GM19468 (cell line): ENCODE data around the gene REEP5.
A peak's percentile ranks its signal among the peaks of the same experiment; 100 is the strongest.

Experiments
- ATAC-seq: cut with Tn5 transposase; IDR thresholded peaks from one replicate; pipeline ENCODE4 v1.9.1; 2021; ENCODE audit warnings: mild to moderate bottlenecking, moderate library complexity, moderate number of reproducible peaks; ENCODE audit not compliant: unreplicated experiment; ENCODE audit errors: extremely low read depth

REEP5 gene

DNA sequence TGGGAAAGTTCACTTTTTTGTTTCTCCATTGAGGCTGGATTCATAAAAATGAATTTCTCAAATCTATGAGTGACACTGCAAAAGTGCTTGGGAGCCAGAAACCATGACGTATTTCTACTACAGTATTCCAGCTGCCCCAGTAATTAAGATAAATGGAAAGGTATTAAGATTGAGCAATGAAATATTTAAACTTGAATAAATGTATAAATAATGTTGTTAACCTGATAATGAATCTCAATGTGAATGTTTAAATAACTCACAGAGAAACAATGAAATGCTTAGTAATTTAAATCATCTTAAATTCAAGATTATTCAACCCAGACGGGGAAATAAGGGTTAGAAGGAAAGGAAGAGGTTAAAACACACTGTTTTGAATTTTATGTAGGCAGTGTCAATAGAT is 72.1 kb downstream of the REEP5 start:
- ATAC-seq = no peak

DNA sequence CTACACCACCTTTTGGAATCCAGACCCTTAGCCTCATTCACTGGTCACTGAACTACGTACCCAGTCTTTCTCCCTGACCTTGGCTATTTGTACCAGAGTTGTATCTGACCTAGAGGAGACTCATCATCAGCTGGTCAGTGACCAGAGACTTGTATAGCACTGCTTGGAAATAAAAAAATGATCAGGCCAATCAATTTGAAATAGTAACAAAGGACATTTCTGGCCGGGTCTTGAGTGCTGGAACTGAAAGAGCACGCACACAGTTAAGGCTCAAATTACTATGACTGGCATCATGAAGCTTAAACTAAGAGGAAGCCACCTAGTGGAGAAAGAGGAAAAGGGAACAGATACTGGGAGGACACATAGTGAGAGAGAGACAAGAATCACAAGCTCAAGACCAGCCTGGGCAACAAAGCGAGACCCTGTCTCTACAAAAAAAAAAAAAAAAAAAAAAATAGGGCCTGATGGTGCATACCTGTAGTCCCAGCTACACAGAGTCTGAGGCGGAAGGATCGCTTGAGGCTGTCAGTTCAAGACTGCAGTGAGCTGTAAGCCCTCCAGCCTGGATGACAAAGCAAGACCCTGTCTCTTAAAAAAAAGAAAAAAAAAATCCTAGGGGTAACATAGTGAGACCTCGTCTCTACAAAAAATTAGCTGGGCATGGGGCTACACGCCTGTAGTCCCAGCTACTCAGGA is 73.8 kb downstream of the REEP5 start:
- peak; percentile 81 for ATAC-seq

DNA sequence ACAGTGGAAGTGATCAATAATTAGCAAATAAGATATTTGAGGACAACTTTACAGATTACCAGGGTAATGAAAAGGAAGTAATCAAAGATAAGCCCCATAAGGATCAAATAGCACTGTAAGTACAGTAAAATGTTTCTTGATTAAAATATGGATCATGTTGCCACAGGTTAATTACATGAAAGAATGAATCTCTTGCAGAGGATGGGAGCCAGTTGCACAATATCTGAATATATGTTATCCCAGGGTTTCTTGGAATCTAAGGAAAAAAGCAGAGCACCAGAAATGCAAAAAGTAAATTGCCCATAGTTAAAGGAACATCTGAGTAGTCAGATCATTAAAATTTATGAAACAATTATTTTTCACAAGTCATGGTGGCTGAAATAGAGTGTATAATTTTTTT is 74.7 kb downstream of the REEP5 start:
- ATAC-seq = no peak

DNA sequence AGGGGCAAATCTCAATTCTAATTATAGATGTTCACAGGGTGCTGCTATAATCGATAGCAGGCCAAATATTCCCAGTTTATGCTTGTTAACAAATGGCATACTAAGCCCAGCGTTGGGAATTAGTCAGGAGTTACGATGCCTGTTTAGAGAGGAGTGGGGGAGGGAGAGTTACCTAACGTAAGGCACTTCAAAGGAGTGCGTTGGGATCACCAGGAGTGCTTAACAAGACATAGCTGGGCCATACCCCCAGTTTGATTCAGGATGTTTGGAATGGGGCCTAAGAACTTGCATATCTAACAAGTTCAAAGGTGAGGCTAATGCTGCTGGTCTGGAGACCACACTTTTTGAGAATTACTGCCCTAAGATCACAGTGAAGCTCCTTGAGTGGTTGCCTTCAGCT is 75.5 kb downstream of the REEP5 start:
- ATAC-seq = no peak

DNA sequence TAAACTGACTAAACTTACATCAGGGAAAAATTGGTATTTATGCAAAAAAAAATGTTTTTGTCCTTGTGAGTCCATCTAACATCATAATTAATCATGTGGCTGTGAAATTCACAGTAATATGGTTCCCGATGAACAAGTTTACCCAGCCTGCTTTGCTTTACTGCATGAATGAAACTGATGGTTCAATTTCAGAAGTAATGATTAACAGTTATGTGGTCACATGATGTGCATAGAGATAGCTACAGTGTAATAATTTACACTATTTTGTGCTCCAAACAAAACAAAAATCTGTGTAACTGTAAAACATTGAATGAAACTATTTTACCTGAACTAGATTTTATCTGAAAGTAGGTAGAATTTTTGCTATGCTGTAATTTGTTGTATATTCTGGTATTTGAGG is 77.5 kb downstream of the REEP5 start:
- no peak for ATAC-seq

DNA sequence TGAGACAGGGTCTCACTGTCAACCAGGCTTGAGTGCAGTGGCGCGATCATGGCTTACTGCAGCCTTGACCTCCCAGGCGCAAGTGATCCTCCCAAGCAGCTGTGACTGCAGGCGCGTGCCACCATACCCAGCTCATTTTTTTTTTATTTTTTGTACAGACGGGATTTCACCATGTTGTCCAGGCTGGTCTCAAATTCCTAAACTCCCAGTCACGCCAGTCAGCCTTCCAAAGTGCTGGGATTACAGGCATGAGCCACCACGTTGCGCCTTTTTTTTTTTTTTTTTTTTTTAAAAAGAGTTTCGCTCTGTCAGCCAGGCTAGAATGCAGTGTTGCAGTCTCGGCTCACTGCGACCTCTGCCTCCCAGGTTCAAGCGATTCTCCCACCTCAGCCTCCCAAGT is 88.1 kb downstream of the REEP5 start:
- no peak for ATAC-seq

DNA sequence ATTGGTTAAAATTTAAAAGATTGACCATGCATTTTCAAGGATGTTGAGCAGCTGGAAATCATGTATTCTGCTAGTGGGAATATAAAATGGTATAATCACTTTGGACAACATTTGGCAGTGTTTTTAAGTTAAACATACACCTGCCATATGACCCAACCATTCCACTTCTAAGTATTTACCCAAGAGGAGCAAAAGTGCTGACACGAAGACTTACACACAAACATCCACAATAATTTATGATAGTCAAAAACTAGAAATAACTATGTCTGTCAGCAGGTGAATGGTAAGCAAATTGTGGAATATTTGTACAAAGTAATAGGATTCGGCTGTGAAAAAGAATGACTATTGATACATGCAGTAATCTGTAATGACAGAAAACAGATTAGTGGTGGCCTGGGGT is 91.6 kb downstream of the REEP5 start:
- ATAC-seq = no peak
